IMR-90 (cell line): ENCODE results near the gene CD274. TPM values are rescaled to one million over a fixed set of nuclear protein-coding genes. Genes with fewer than 3 reads are reported as not detected.

ENCODE experiments used
- ATAC-seq: fragments of 200-7000 bp; cut with Tn5 transposase; 2 replicates; pipeline ENCODE4 v1.9.1; 2020; ENCODE audit warnings: low read depth, mild to moderate bottlenecking, moderate library complexity
- BruUV-seq: library from RNA; stranded (reverse); fragments of 400-500 nt; replicated peaks from 2 replicates; lab custom pipeline; 2021; lab: Mats Ljungman, UMichigan
- CTCF ChIA-PET: fragments of 300-600 bp; formaldehyde crosslinking; extraction: SDS; loops from one replicate; lab custom pipeline; 2021; ENCODE audit warnings: antibody characterized with exemption; lab: Yijun Ruan, JAX
- POLR2A ChIA-PET: fragments of 300-600 bp; sonication (Branson Sonifier 250); formaldehyde crosslinking; loops from one replicate; lab custom pipeline; 2022; ENCODE audit warnings: antibody characterized with exemption; ENCODE audit not compliant: unreplicated experiment; lab: Charles Lee
- DNase-seq: peaks from one replicate; pipeline ENCODE4 v3.0.0; 2013
- H2AFZ ChIP-seq: replicated peaks from 2 replicates; pipeline ENCODE3; 2013; ENCODE audit warnings: low read length, mild to moderate bottlenecking; ENCODE audit not compliant: poor library complexity
- H2AK5ac ChIP-seq: 2 replicates; pipeline ENCODE4 v1.6.1; 2013; ENCODE audit warnings: low read depth, low read length, inconsistent platforms
- H2AK9ac ChIP-seq: replicated peaks from 2 replicates; pipeline ENCODE3; 2013; ENCODE audit warnings: mild to moderate bottlenecking, low read depth, low read length, moderate library complexity; ENCODE audit not compliant: poor library complexity
- H2BK120ac ChIP-seq: 2 replicates; pipeline ENCODE4 v1.6.1; 2013; ENCODE audit warnings: low read depth, low read length, inconsistent platforms
- H2BK15ac ChIP-seq: 3 replicates; pipeline ENCODE4 v1.6.1; 2013; ENCODE audit warnings: low read depth, low read length, inconsistent platforms
- H2BK20ac ChIP-seq: 2 replicates; pipeline ENCODE4 v1.6.1; 2013; ENCODE audit warnings: low read depth, mild to moderate bottlenecking, inconsistent platforms, low read length, moderate library complexity
- H2BK5ac ChIP-seq: 2 replicates; pipeline ENCODE4 v1.6.1; 2013; ENCODE audit warnings: mild to moderate bottlenecking, low read depth, low read length, inconsistent platforms; ENCODE audit not compliant: poor library complexity, severe bottlenecking
- H3K14ac ChIP-seq: replicated peaks from 2 replicates; pipeline ENCODE4 v1.6.1; 2013; ENCODE audit warnings: low read depth, low read length, inconsistent platforms
- H3K18ac ChIP-seq: 2 replicates; pipeline ENCODE4 v1.6.1; 2013; ENCODE audit warnings: low read depth, low read length, control low read depth
- H3K23ac ChIP-seq: 2 replicates; pipeline ENCODE4 v1.6.1; 2013; ENCODE audit warnings: low read depth, low read length, inconsistent platforms
- H3K27ac ChIP-seq: 2 replicates; pipeline ENCODE4 v1.5.1; 2013; ENCODE audit warnings: mild to moderate bottlenecking, control low read depth, low read length; ENCODE audit not compliant: insufficient read depth
- H3K27me3 ChIP-seq: 2 replicates; pipeline ENCODE4 v1.6.1; 2013; ENCODE audit warnings: low read length; ENCODE audit not compliant: control insufficient read depth, insufficient read depth
- H3K36me3 ChIP-seq: 2 replicates; pipeline ENCODE4 v1.6.1; 2013; ENCODE audit warnings: low read length, mixed read lengths; ENCODE audit not compliant: control insufficient read depth, insufficient read depth
- H3K4ac ChIP-seq: 2 replicates; pipeline ENCODE4 v1.6.1; 2013; ENCODE audit warnings: low read depth, low read length, inconsistent platforms
- H3K4me1 ChIP-seq: 2 replicates; pipeline ENCODE4 v1.6.1; 2013; ENCODE audit warnings: low read length, mixed read lengths; ENCODE audit not compliant: control insufficient read depth, insufficient read depth
- H3K4me2 ChIP-seq: 2 replicates; pipeline ENCODE4 v1.6.1; 2013; ENCODE audit warnings: low read depth, mild to moderate bottlenecking, control low read depth, low read length, moderate library complexity
- H3K4me3 ChIP-seq: 2 replicates; pipeline ENCODE4 v1.5.1; 2013; ENCODE audit warnings: low read depth, mild to moderate bottlenecking, control low read depth, low read length, moderate library complexity; ENCODE audit not compliant: insufficient read depth
- H3K56ac ChIP-seq: 2 replicates; pipeline ENCODE4 v1.6.1; 2013; ENCODE audit warnings: low read length, inconsistent platforms; ENCODE audit not compliant: insufficient read depth; ENCODE audit errors: extremely low read depth
- H3K79me1 ChIP-seq, 2 experiments: 2 replicates each; pipeline ENCODE4 v1.6.1; 2013; ENCODE audit warnings: low read length in 2 of 2, inconsistent platforms in 1 of 2, low read depth in 1 of 2
- H3K9ac ChIP-seq: 2 replicates; pipeline ENCODE4 v1.6.1; 2013; ENCODE audit warnings: low read depth, low read length, control low read depth
- H3K9me1 ChIP-seq: 2 replicates; pipeline ENCODE4 v1.6.1; 2013; ENCODE audit warnings: low read length, inconsistent platforms; ENCODE audit not compliant: insufficient read depth
- H3K9me3 ChIP-seq: 2 replicates; pipeline ENCODE4 v1.6.1; 2013; ENCODE audit warnings: low read length; ENCODE audit not compliant: control insufficient read depth, insufficient read depth
- H4K20me1 ChIP-seq: 2 replicates; pipeline ENCODE4 v1.6.1; 2013; ENCODE audit warnings: low read length, inconsistent platforms; ENCODE audit not compliant: insufficient read depth
- H4K5ac ChIP-seq: 2 replicates; pipeline ENCODE4 v1.6.1; 2013; ENCODE audit warnings: mild to moderate bottlenecking, low read depth, low read length, control low read depth
- H4K8ac ChIP-seq, 2 experiments: 2 replicates each; pipeline ENCODE4 v1.6.1; 2013; ENCODE audit warnings: low read depth in 2 of 2, low read length in 2 of 2, control low read depth in 1 of 2, inconsistent platforms in 1 of 2
- H4K91ac ChIP-seq: 2 replicates; pipeline ENCODE4 v1.6.1; 2013; ENCODE audit warnings: low read depth, low read length, inconsistent platforms; ENCODE audit not compliant: insufficient read depth
- BHLHE40 ChIP-seq: fragments of 150-350 bp; IDR thresholded peaks from 2 replicates; pipeline ENCODE4 v1.6.1; 2016; ENCODE audit warnings: mild to moderate bottlenecking, low read depth, low read length
- CEBPB ChIP-seq: IDR thresholded peaks from 2 replicates; pipeline ENCODE4 v1.6.1; 2012; ENCODE audit warnings: low read depth, low read length, improper control_type of control experiment
- CHD1 ChIP-seq: IDR thresholded peaks from 2 replicates; pipeline ENCODE4 v1.6.1; 2012; ENCODE audit warnings: low read depth, low read length, improper control_type of control experiment
- ELK1 ChIP-seq: fragments of 150-350 bp; IDR thresholded peaks from 2 replicates; pipeline ENCODE4 v1.6.1; 2016; ENCODE audit warnings: low read depth, mild to moderate bottlenecking, low read length, moderate library complexity, borderline replicate concordance
- FOS ChIP-seq: fragments of 150-350 bp; IDR thresholded peaks from 2 replicates; pipeline ENCODE4 v1.6.1; 2016; ENCODE audit warnings: low read depth, low read length
- MAFK ChIP-seq: IDR thresholded peaks from 2 replicates; pipeline ENCODE4 v1.6.1; 2012; ENCODE audit warnings: low read depth, low read length, improper control_type of control experiment
- MAZ ChIP-seq: IDR thresholded peaks from 2 replicates; pipeline ENCODE4 v1.6.1; 2012; ENCODE audit warnings: low read depth, mild to moderate bottlenecking, low read length, improper control_type of control experiment, moderate library complexity, borderline replicate concordance
- MXI1 ChIP-seq: IDR thresholded peaks from 2 replicates; pipeline ENCODE4 v1.6.1; 2012; ENCODE audit warnings: low read depth, mild to moderate bottlenecking, low read length, moderate library complexity, borderline replicate concordance
- NFE2L2 ChIP-seq: fragments of 150-350 bp; IDR thresholded peaks from 2 replicates; pipeline ENCODE4 v1.6.1; 2016; ENCODE audit warnings: low read depth, mild to moderate bottlenecking, low read length
- POLR2A ChIP-seq: IDR thresholded peaks from 2 replicates; pipeline ENCODE4 v1.6.1; 2012; ENCODE audit warnings: mild to moderate bottlenecking, low read depth, low read length
- RAD21 ChIP-seq: IDR thresholded peaks from 2 replicates; pipeline ENCODE4 v1.6.1; 2012; ENCODE audit warnings: low read length, improper control_type of control experiment
- RCOR1 ChIP-seq: IDR thresholded peaks from 2 replicates; pipeline ENCODE4 v1.6.1; 2012; ENCODE audit warnings: mild to moderate bottlenecking, low read length, improper control_type of control experiment; ENCODE audit not compliant: insufficient replicate concordance
- WGBS, 2 experiments: methylation state at CpG; one replicate each; pipeline versions ENCODE4 v1.1.5 to v1.1.7; 2013; ENCODE audit warnings: missing lambda C conversion rate in 2 of 2; ENCODE audit not compliant: insufficient read length in 1 of 2; ENCODE audit errors: extremely low coverage in 2 of 2; 5-methylcytosine and 5-hydroxymethylcytosine counted together
- dilution Hi-C: fragments of 300-500 bp; cut with HindIII; formaldehyde crosslinking; loops from one replicate; pipeline ENCODE4 v1.14.3; 2018; ENCODE audit warnings: low sequenced_read_pairs; ENCODE audit not compliant: unreplicated experiment
- in situ Hi-C: fragments of 300-500 bp; cut with MboI; formaldehyde crosslinking; loops from 3 replicates; pipeline ENCODE4 v1.14.3; 2019; ENCODE audit warnings: low sequenced_read_pairs, inconsistent platforms, mixed read lengths
- intact Hi-C: fragments of 100-400 bp; cut with micrococcal nuclease; formaldehyde crosslinking; loops from 2 replicates; pipeline ENCODE4 v1.10.0; 2022
- polyA plus RNA-seq, 3 experiments: library from polyadenylated mRNA; depleted of rRNA; stranded (reverse); fragments of >200 nt; gene quantifications; 2 replicates each; pipeline ENCODE4 v1.2.3, GENCODE V29; 2012; ENCODE audit warnings: low replicate concordance in 1 of 3
- total RNA-seq: library from RNA; depleted of rRNA; stranded (reverse); fragments of >200 nt; gene quantifications from 2 replicates; pipeline ENCODE4 v1.2.3, GENCODE V29; 2012
- TF ChIP-seq, protein P1 (sequence below): fragments of 150-350 bp; IDR thresholded peaks from 2 replicates; pipeline ENCODE4 v1.6.1; 2017; ENCODE audit warnings: mild to moderate bottlenecking, antibody characterized with exemption, low read length, low read depth
- TF ChIP-seq, protein P2 (sequence below): conservative IDR thresholded peaks from 2 replicates; pipeline ENCODE4 v1.5.1; 2012; ENCODE audit warnings: mild to moderate bottlenecking, low read depth, low read length, improper control_type of control experiment

The CD274 gene
- total and polyA plus RNA-seq, 2 of the 4 experiments (the other 2 are of a cell fraction), result 17.4 to 19.4 TPM

DNA sequence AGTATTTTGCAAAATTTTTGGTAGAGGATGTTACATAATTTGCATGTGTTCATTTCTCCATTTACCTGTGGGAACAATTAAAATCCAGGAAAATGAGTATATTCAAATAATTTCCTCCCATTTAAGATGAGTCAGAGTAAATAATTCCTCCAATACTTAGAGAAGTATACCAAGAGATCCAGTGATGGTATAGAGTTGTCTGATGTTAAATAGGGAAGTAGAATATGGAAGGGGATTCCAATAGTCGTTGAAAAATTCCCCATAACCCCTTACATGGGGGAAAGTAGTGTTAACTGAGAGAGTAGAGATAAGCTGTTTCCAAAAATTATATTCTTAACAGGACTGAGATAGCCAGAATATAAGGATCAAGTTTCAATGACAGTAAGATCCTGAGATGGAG, 15.7 kb downstream of the CD274 start:
- H4K8ac ChIP-seq, result no peak overlapping the region
- H3K79me1 ChIP-seq, result peaks cover 14 to 25% of the 10 kb centered on the region in 2 experiments
- dilution Hi-C loops (no loop called here), intact Hi-C loops (no loop called here), in situ Hi-C loops (loop anchor here (25.0 kb wide), 1 partner anchor 246 kb away; no protein-coding TSS in a partner anchor)
- H3K9me1 ChIP-seq, result peaks cover 16% of the 10 kb centered on the region
- no peak overlapping the region for H3K14ac ChIP-seq
- no peak overlapping the region for H3K9ac ChIP-seq
- H2AK5ac ChIP-seq, result no peak overlapping the region
- POLR2A ChIA-PET, result no interaction called here
- no peak overlapping the region for H2BK15ac ChIP-seq
- BruUV-seq, result no TSS peak
- no peak overlapping the region for H3K4me2 ChIP-seq
- no CpG with 5 or more reads among the region's 1 CpG for WGBS, 2 experiments
- peaks cover 23% of the 10 kb centered on the region for H3K36me3 ChIP-seq
- H3K56ac ChIP-seq, result no peak overlapping the region
- no peaks in the 10 kb centered on the region for H3K4me1 ChIP-seq
- H3K4ac ChIP-seq, result no peak overlapping the region
- H4K5ac ChIP-seq, result no peak overlapping the region
- no peak overlapping the region for H2AK9ac ChIP-seq
- no peak overlapping the region for H3K27ac ChIP-seq
- H2BK120ac ChIP-seq, result no peak overlapping the region
- no peaks in the 10 kb centered on the region for H3K27me3 ChIP-seq
- H4K91ac ChIP-seq, result no peak overlapping the region
- no peaks in the 10 kb centered on the region for H3K9me3 ChIP-seq
- no peak overlapping the region for H3K23ac ChIP-seq
- TF ChIP-seq BHLHE40 (no peak), NFE2L2 (no peak), POLR2A (no peak), FOS (no peak), RCOR1 (no peak), ELK1 (no peak), MAZ (no peak), CEBPB (no peak), MXI1 (no peak), RAD21 (no peak), MAFK (no peak), CHD1 (no peak)
- TF ChIP-seq, protein P1, sequence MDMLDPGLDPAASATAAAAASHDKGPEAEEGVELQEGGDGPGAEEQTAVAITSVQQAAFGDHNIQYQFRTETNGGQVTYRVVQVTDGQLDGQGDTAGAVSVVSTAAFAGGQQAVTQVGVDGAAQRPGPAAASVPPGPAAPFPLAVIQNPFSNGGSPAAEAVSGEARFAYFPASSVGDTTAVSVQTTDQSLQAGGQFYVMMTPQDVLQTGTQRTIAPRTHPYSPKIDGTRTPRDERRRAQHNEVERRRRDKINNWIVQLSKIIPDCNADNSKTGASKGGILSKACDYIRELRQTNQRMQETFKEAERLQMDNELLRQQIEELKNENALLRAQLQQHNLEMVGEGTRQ, result no peak
- TF ChIP-seq, protein P2, sequence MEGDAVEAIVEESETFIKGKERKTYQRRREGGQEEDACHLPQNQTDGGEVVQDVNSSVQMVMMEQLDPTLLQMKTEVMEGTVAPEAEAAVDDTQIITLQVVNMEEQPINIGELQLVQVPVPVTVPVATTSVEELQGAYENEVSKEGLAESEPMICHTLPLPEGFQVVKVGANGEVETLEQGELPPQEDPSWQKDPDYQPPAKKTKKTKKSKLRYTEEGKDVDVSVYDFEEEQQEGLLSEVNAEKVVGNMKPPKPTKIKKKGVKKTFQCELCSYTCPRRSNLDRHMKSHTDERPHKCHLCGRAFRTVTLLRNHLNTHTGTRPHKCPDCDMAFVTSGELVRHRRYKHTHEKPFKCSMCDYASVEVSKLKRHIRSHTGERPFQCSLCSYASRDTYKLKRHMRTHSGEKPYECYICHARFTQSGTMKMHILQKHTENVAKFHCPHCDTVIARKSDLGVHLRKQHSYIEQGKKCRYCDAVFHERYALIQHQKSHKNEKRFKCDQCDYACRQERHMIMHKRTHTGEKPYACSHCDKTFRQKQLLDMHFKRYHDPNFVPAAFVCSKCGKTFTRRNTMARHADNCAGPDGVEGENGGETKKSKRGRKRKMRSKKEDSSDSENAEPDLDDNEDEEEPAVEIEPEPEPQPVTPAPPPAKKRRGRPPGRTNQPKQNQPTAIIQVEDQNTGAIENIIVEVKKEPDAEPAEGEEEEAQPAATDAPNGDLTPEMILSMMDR, result no peak
- no peak overlapping the region for H2AFZ ChIP-seq
- no peak overlapping the region for H2BK5ac ChIP-seq
- DNase-seq, result no peak
- no peaks in the 10 kb centered on the region for H4K20me1 ChIP-seq
- no peak for ATAC-seq
- CTCF ChIA-PET, result no interaction called here
- no peak overlapping the region for H3K18ac ChIP-seq
- no peak overlapping the region for H3K4me3 ChIP-seq
- no peak overlapping the region for H2BK20ac ChIP-seq
